ENCODE measurements around the gene SPTAN1.
A peak's percentile ranks its signal among the peaks of the same experiment; 100 is the strongest.
"Not testable (repeated sequence)": the region's sequence is repeated elsewhere in the genome, so short reads cannot be mapped to it uniquely, and the experiment has no call there.

SPTAN1 gene

GRCh38 chr9:128553728-128554127 lies 1.3 kb downstream of the SPTAN1 start:
- no peak for ATAC-seq

GRCh38 chr9:128554155-128554862 lies 1.9 kb downstream of the SPTAN1 start:
- ATAC-seq = no peak

DNA sequence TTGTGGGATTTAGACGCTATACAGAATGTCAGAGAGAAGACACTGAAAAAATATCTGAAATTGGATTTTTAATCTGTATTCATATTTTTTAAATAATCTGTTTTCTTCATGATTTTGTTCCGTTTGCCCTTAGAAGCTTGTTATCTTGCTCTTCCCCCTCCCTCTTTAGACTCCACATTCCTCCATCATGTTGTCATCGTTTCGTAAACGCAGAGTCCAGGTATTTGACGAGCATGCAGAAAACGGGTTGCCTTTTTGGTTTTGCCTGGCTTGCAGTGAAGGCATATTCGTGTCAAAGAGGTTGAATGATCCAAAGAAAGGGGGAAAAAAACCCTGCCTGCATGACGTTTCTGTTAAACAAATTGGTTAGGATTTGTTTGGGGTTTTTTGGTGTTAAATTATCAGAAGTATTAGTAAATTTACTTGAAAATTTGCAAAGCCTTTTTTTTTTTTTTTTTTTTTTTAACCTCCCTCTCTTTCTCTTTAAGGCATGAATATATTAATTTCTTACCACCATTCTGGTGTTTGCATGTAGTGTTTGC lies 2.9 kb downstream of the SPTAN1 start:
- no peak for ATAC-seq

DNA sequence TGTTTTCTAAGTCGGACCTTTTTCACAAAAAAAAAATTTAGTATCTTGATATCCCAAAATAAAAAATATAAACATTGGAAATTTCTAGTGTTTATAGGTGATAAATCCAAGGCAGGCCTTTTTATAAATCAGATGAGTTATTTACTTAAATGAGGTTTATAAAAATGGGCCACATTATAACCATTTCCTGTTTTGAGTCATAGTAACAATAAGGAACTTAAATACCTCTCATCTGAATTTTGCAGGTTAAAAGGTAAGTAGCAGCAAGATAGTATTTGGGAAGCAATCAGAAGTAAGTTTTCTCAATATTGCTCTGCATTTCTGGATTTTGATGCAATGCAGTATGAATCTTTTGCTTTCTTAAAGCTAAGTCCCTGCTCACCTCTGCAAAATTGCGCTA lies 3.9 kb downstream of the SPTAN1 start:
- no peak for ATAC-seq

GRCh38 chr9:128556926-128557634 lies 4.7 kb downstream of the SPTAN1 start:
- ATAC-seq = no peak

DNA sequence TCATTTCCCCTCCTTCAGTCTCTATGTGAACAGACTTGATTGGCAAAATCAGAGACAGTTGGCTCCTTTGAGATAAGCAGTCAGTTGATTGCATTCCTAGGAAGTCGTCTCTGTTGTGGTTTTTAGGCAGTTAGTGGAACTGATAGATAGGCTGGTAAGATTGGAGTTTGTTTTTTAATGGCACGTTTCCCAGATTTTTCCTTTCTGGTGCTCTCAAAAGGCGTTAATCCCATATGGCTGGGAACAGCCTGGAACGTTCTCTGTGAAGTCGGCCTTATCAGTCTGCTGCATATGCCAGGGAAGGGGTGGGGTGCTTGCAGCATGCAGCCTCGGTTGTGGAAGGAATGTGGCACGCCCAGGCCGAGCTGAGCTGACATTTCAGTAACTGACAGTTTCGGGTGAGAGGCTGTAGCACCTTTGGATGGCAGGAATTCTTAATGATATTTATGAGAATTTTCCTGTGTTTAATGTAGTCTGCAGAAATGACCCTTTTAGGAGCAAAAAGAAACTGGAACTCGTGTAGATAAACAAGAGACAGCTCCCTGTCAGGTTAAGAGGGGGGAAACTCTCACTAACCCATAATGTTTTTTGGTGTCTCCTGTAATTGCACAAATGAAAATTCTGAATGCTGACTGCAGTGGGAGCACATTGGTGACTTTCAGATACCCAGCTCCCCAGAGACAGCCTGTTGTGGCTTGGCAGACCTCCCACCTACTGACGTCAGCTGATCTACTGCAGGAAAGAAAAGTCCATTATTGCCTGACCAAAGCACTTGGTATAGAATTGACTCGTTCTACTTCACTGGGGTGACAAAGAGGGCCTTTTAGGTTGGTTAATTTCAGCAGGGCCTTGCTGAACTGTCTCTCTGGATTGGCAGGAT lies 6.3 kb downstream of the SPTAN1 start:
- ATAC-seq = peak; percentile 69 to 72

GRCh38 chr9:128565578-128565977 lies 13.2 kb downstream of the SPTAN1 start:
- ATAC-seq = no peak

DNA sequence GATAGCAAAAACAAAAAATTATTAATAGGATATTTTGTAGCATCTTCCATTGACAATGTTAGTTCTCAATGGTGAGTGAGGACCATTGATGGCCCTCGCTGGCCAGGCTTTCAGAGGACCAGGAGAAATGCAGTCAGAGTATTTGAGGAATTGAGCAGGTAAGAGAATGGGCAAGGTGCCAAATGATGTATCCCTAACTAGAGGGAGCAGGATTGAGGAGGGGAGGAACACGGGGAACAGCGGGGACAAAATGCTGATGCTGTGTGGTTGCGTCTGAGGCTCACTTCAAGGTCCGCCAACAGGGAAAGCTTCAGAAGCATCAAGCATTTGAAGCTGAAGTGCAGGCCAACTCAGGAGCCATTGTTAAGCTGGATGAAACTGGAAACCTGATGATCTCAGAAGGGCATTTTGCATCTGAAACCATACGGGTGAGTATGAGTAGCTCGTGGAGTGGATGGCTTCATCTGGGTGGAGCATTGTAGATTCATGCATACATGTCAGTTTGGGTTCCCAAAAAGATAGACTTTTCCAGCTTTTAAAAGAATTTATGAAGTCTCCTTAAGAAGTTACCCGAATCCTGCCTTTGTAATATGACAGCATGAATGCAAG lies 16.2 kb downstream of the SPTAN1 start:
- no peak for ATAC-seq

GRCh38 chr9:128575469-128575868 lies 23.1 kb downstream of the SPTAN1 start:
- ATAC-seq = no peak

GRCh38 chr9:128575916-128576315 lies 23.5 kb downstream of the SPTAN1 start:
- ATAC-seq = no peak

- ATAC-seq = no peak
Observed at GRCh38 chr9:128577206-128577605, 24.8 kb downstream of the SPTAN1 start.

GRCh38 chr9:128579194-128579593 lies 26.8 kb downstream of the SPTAN1 start:
- ATAC-seq = no peak

GRCh38 chr9:128580731-128581130 lies 28.3 kb downstream of the SPTAN1 start:
- ATAC-seq = no peak

DNA sequence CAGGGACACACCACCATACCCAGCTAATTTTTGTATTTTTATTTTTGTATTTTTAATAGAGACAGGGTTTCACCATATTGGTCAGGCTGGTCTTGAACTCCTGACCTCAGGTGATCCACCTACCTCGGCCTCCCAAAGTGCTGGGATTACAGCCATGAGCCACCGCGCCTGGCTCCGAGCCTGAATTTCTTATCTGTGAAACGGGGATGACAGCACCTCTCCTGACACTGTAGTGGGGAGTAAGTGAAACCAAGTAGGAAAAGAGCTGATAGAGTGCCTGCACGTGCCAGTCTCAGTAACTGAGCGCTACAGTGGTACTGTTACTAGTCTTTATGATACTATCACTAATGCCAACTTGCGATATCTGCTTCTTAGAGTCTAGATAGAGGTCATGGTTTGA lies 32.8 kb downstream of the SPTAN1 start:
- ATAC-seq = not testable (repeated sequence)

DNA sequence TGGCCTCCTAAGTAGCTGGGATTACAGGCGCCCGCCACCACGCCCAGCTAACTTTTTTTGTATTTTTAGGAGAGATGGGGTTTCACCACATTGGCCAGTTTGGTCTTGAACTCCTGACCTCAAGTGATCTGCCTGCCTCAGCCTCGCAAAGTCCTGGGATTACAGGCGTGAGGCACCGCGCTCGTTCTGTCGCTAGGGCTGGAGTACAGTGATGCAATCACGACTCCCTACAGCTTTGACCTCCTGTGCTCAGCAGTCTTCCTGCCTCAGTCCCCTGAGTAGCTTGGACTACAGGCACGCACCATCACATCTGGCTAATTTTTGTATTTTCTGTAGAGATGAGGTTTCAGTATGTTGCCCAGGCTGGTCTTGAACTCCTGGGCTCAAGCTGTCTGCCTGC lies 34.5 kb downstream of the SPTAN1 start:
- ATAC-seq = not testable (repeated sequence)

- ATAC-seq = peak; percentile 74 to 76
Observed at GRCh38 chr9:128587453-128587852, 35.1 kb downstream of the SPTAN1 start.

- ATAC-seq = no peak
Observed at GRCh38 chr9:128588581-128589233, 36.3 kb downstream of the SPTAN1 start.

- no peak for ATAC-seq
Observed at GRCh38 chr9:128593039-128593438, 40.7 kb downstream of the SPTAN1 start.

DNA sequence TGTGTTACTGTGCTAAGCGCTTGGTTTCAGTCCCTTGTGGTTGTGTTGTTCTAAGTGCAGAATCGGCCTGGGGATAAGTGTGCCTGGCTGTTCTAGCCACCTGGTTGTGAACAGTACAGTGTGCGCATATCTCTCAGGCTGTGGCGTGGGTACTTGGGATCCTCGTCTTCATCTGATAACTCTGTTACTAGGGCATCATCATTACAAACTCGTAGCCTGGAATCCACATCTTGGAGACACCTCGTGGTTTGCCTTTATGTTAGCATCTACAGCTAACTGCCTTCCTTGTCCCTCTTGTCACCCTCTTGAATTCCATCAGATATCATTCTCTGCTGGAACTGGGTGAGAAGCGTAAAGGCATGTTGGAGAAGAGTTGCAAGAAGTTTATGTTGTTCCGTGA lies 41.5 kb downstream of the SPTAN1 start:
- ATAC-seq = no peak

DNA sequence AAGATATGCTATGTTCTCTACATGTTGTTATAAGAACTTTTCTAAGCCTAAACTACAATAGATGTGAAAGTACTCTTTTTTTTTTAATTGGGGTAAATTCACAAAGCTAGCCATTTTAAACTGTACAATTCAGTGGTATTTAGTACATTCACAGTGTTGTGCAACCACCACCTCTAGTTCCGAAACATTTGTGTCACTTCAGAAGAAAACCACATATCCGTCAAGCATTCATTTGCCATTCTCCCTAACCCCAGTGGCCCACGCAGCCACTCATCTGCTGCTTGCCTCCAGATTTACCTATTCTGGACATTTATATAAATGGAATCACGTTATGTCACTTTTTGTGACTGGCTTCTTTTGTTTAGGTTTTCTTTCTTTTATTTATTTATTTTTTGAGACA lies 43.1 kb downstream of the SPTAN1 start:
- no peak for ATAC-seq

- no peak for ATAC-seq
Observed at GRCh38 chr9:128600099-128600498, 47.7 kb downstream of the SPTAN1 start.

- no peak for ATAC-seq
Observed at GRCh38 chr9:128603697-128604096, 51.3 kb downstream of the SPTAN1 start.
